ENCODE data around the gene ABTB2. TPM values are rescaled to one million over a fixed set of nuclear protein-coding genes. Genes with fewer than 3 reads are reported as not detected.

ABTB2 gene
- total RNA-seq, 2 donors from 2014 or later = 0.45 to 2.5 TPM

DNA sequence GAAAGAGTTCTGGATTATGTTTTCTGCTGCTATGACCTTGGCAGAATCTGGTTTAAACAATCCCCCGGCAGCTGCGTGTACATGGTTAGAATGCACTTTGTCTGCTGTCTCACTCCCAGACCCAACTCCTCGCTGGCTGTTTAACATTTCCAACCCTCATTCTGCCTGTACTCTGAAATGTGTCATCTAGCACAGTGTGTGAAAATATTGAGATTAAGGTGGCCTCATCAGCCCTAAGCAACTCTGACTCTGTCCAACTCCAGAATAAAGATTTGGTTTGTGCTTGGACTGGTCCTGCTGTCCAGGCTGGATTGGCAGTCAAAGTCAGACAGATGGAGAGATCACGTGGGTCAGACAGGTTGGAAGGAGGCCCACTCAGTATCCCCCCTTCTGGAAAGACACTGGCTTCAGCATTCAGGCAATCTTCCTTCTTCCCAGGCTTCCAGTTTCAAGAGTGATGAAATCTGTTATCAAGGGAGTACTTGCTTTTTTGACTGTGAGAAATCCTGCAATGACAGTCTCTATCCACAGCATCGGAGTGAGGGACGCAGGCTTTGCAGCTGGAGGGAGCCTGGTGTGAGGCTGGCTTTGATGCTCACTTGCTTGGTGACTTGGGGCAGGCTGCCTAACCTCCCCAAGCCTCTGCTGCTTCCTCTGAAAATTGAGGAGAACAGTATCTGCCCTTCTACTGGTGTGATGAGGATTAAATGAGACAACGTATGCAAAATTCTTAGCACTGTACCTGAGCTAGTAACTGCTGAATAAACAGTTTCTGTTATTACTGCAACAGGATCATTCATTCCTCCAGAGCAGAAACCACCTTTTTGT is 29.8 kb downstream of the ABTB2 start:
- H3K4me1 Mint-ChIP-seq = no peaks in the 10 kb centered on the region
- no peak for ATAC-seq (replicated peaks)
- no peaks in the 10 kb centered on the region for H3K9me3 Mint-ChIP-seq
- no peaks in the 10 kb centered on the region for H3K36me3 Mint-ChIP-seq (ENCODE audit: low read depth)
- no peak overlapping the region for H3K27ac Mint-ChIP-seq
- no peak overlapping the region for H3K4me3 Mint-ChIP-seq
- peaks cover 31% of the 10 kb centered on the region for H3K27me3 Mint-ChIP-seq

- ATAC-seq (replicated peaks) = no peak
- Mint-ChIP-seq H3K27ac (no peak overlapping the region), H3K36me3 (ENCODE audit: low read depth) (no peaks in the 10 kb centered on the region), H3K4me3 (no peak overlapping the region), H3K9me3 (no peaks in the 10 kb centered on the region), H3K27me3 (peaks cover 13% of the 10 kb centered on the region), H3K4me1 (no peaks in the 10 kb centered on the region)
Measured at GRCh38 chr11:34324466-34324865, 33.3 kb downstream of the ABTB2 start.

DNA sequence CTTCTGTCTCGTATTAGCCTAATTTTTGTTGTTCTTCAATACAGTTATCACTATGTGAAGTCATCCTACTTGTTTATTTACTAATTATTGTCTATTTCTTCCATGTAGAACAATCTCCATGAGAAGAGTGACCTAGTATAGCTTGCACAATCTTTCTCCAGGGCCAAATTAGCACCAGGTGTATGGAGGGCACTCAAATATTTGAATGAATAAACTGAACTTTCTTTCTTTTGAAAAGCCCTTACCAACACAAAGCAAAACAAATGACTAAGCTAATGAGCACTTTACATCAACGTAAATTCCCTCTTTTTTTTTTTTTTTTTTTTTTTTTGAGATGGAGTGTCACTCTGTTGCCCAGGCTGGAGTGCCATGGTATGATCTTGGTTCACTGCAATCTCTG is 34.2 kb downstream of the ABTB2 start:
- no peaks in the 10 kb centered on the region for H3K9me3 Mint-ChIP-seq
- H3K27ac Mint-ChIP-seq = no peak overlapping the region
- peaks cover 8% of the 10 kb centered on the region for H3K27me3 Mint-ChIP-seq
- H3K36me3 Mint-ChIP-seq (ENCODE audit: low read depth) = no peaks in the 10 kb centered on the region
- H3K4me3 Mint-ChIP-seq = no peak overlapping the region
- no peaks in the 10 kb centered on the region for H3K4me1 Mint-ChIP-seq
- ATAC-seq (replicated peaks) = no peak

DNA sequence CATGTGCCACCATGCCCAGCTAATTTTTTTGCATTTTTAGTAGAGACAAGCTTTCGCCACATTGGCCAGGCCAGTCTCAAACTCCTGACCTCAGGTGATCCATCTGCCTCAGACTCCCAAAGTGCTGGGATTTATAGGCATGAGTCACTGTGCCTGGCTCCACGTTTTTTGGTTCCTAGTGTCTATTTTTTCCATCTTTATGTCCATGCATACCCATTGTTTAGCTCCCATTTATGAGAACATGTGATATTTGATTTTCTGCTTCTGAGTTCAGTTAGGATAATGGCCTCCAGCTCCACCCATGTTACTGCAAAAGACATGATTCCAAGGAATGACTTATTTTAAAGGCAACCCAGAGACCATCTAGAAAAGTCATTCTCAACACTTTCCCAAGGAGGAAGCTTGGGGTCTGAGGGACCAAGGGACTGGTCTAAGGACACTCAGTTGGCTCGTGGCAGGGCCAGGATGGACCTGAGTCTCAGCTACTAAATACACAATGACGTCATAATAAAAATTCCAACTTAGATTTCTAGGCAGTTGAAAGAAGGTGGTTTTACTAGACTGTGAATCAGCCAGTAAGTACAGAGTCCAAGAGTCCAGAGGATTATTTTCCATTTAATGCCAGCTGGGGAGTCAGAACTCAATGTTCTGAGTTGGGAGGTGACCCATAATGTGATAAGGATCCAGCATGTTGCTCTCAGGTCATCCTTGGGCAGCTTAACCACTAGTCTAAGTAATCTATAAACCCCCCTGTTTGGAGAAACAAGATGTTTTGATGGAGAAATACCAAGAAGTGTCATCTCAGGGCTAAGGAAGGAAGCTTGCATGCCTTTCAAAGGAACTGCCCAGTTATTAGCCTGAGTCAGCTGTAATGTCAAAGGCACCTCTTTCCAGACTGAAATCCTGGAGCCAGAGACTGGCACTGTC is 39.4 kb downstream of the ABTB2 start:
- Mint-ChIP-seq H3K4me3 (no peak overlapping the region), H3K36me3 (ENCODE audit: low read depth) (no peaks in the 10 kb centered on the region), H3K9me3 (no peaks in the 10 kb centered on the region), H3K27ac (no peak overlapping the region), H3K4me1 (no peaks in the 10 kb centered on the region), H3K27me3 (peaks cover 4% of the 10 kb centered on the region)
- ATAC-seq (replicated peaks) = no peak

- Mint-ChIP-seq H3K4me3 (no peak overlapping the region), H3K27me3 (peaks cover 4% of the 10 kb centered on the region), H3K27ac (no peak overlapping the region), H3K9me3 (no peaks in the 10 kb centered on the region), H3K36me3 (ENCODE audit: low read depth) (no peaks in the 10 kb centered on the region), H3K4me1 (no peaks in the 10 kb centered on the region)
- no peak for ATAC-seq (replicated peaks)
Measured at GRCh38 chr11:34317666-34318065, 40.1 kb downstream of the ABTB2 start.

- Mint-ChIP-seq H3K27me3 (peaks cover 4% of the 10 kb centered on the region), H3K4me3 (no peak overlapping the region), H3K36me3 (ENCODE audit: low read depth) (no peaks in the 10 kb centered on the region), H3K27ac (no peak overlapping the region), H3K9me3 (no peaks in the 10 kb centered on the region), H3K4me1 (no peaks in the 10 kb centered on the region)
- ATAC-seq (replicated peaks) = no peak
Measured at GRCh38 chr11:34317036-34317360, 40.8 kb downstream of the ABTB2 start.

GRCh38 chr11:34316347-34317035 is 41.3 kb downstream of the ABTB2 start:
- peaks cover 4% of the 10 kb centered on the region for H3K27me3 Mint-ChIP-seq
- H3K4me1 Mint-ChIP-seq = no peaks in the 10 kb centered on the region
- ATAC-seq (replicated peaks) = no peak
- H3K27ac Mint-ChIP-seq = no peak overlapping the region
- no peaks in the 10 kb centered on the region for H3K36me3 Mint-ChIP-seq (ENCODE audit: low read depth)
- H3K9me3 Mint-ChIP-seq = no peaks in the 10 kb centered on the region
- no peak overlapping the region for H3K4me3 Mint-ChIP-seq

DNA sequence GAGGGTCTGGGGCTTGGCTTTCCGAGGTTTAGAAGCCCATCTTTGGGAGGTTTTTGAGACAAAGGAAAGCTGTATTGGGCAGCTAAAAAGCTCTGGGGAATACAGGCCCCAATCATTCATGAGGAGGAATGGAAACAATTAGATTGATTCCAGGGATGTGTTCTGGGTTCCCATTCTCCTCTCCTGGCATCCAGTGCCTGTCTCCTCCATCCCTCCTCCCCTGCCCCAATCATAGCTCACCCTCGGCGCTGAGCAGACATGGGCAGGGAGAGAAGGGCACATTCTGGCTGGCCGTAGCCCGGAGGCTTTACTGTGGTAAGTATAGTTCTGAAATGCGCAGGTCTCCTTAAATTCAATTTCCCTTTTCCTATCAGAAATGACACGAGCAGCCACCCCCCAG is 42.4 kb downstream of the ABTB2 start:
- Mint-ChIP-seq H3K4me1 (no peaks in the 10 kb centered on the region), H3K36me3 (ENCODE audit: low read depth) (no peaks in the 10 kb centered on the region), H3K4me3 (no peak overlapping the region), H3K27ac (no peak overlapping the region), H3K27me3 (peaks cover 7% of the 10 kb centered on the region), H3K9me3 (no peaks in the 10 kb centered on the region)
- ATAC-seq (replicated peaks) = no peak

GRCh38 chr11:34314936-34315335 is 42.9 kb downstream of the ABTB2 start:
- Mint-ChIP-seq H3K4me3 (no peak overlapping the region), H3K4me1 (no peaks in the 10 kb centered on the region), H3K9me3 (no peaks in the 10 kb centered on the region), H3K36me3 (ENCODE audit: low read depth) (no peaks in the 10 kb centered on the region), H3K27me3 (peaks cover 12% of the 10 kb centered on the region), H3K27ac (no peak overlapping the region)
- ATAC-seq (replicated peaks) = no peak

DNA sequence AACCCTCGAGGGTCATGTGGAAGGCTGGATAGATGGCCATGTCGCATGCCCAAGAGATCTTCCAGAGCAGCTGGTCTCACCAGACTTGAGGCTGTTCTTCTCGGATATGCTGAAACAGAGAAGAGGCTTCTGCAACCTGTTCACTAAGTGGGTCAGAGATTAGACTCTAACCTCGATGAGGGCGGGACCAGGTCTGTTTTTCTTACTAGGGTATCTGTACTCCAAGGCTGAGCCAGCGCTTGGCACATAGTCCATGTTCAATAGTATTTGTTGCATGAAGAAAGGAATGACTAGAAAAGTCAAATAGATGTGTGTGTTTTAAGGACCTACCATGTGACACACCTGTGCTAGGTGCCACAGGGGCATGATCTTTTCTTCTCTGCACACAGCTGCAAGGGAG is 43.6 kb downstream of the ABTB2 start:
- peaks cover 12% of the 10 kb centered on the region for H3K27me3 Mint-ChIP-seq
- H3K4me3 Mint-ChIP-seq = no peak overlapping the region
- ATAC-seq (replicated peaks) = no peak
- no peaks in the 10 kb centered on the region for H3K36me3 Mint-ChIP-seq (ENCODE audit: low read depth)
- no peaks in the 10 kb centered on the region for H3K4me1 Mint-ChIP-seq
- H3K27ac Mint-ChIP-seq = no peak overlapping the region
- H3K9me3 Mint-ChIP-seq = no peaks in the 10 kb centered on the region

DNA sequence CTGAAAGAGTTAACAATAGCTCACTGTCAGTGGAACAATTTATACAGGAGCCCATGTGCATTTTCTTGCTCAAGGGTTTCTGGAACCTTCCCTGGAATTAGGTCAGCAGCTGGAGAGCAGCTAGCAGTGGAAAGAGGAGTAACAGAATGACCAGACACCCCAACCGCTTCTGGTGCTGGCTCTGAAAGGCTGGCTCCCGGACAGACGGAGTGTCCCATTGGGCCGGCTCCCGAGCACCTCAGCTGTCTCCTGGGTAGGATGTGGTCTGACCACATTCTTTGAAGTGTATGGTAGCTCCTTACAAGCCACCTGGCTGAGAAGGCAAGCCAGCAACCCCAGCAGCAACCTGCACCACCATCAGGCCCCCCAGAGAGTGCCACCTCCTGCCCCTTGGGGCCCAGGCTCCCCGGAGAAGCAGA is 44.7 kb downstream of the ABTB2 start:
- Mint-ChIP-seq H3K27ac (no peak overlapping the region), H3K36me3 (ENCODE audit: low read depth) (no peaks in the 10 kb centered on the region), H3K9me3 (no peaks in the 10 kb centered on the region), H3K27me3 (peaks cover 9% of the 10 kb centered on the region), H3K4me1 (no peaks in the 10 kb centered on the region), H3K4me3 (no peak overlapping the region)
- peak; percentile 24 for ATAC-seq (replicated peaks)

DNA sequence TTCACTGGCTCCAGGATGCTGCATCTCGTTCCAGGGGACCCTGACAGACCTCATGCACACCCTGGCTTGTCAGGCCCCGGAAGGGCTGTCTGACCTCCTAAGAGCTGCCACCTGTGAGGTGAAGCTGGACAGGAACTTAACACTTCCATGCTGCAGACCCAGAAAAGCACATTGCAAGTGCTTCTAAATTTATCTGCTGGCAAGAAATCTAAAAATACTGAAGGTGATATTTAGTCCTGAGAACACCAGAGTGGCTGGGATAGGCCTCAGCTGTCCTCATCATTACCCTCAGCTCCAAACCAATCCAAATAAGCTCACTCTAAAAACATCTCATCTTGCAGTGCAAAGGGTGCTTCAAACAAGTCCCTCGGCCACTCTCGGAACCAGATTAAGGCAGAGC is 46.7 kb downstream of the ABTB2 start:
- no peak overlapping the region for H3K4me3 Mint-ChIP-seq
- H3K27ac Mint-ChIP-seq = no peak overlapping the region
- H3K36me3 Mint-ChIP-seq (ENCODE audit: low read depth) = no peaks in the 10 kb centered on the region
- peaks cover 7% of the 10 kb centered on the region for H3K27me3 Mint-ChIP-seq
- H3K4me1 Mint-ChIP-seq = no peaks in the 10 kb centered on the region
- no peak for ATAC-seq (replicated peaks)
- no peaks in the 10 kb centered on the region for H3K9me3 Mint-ChIP-seq

DNA sequence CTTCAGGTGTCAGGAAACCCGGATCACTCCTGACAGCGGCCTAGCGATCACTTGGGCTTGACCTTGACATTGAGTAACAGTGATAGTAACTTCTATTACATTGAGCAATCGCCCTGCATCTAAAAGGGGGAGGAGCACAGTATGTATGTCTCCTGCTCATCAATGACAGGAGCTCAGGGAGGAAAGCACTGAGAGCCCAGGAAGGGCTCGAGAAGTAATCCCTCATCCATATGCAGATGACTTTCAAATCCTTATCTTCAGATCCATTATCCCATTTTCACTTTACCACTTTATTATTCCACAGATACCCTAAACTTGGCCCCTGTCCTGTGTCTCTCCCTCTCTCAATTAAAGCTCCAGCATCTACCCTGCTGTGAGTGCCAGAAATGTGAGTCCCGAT is 47.8 kb downstream of the ABTB2 start:
- Mint-ChIP-seq H3K27ac (no peak overlapping the region), H3K9me3 (no peaks in the 10 kb centered on the region), H3K36me3 (ENCODE audit: low read depth) (no peaks in the 10 kb centered on the region), H3K27me3 (peaks cover 7% of the 10 kb centered on the region), H3K4me3 (no peak overlapping the region), H3K4me1 (no peaks in the 10 kb centered on the region)
- no peak for ATAC-seq (replicated peaks)

DNA sequence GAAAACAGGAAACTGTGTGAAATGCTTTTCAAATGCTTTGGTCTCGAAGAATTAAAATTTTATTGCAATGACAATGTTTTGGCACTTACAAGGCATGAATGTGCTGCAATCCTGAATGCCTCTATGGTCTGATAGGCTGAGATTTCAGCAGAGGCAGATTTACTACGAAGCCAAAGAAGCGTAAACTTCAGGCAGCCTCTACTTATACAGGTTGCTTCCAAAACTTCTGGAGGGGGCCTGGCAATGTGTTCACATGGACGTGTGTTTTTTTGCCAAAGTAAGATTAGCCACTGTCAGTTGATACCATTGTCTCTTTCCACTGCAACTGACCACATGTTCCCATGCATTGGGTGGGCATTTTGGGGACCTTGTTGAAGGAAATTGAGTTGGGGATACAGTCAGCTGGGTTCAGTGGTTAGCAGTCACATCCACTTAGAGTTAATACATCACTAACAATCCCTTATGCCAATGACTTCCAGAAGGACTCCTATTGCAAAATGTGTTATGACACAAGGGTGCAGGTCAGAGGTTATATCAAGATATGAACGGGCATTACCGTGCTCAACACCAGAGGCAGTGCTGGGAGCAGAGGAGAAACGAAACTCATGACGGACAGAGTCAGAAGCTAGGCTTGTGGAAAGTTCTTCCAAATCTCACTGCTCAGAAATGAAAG is 48.8 kb downstream of the ABTB2 start:
- H3K4me1 Mint-ChIP-seq = no peaks in the 10 kb centered on the region
- no peak overlapping the region for H3K4me3 Mint-ChIP-seq
- no peaks in the 10 kb centered on the region for H3K36me3 Mint-ChIP-seq (ENCODE audit: low read depth)
- no peaks in the 10 kb centered on the region for H3K9me3 Mint-ChIP-seq
- no peak for ATAC-seq (replicated peaks)
- H3K27me3 Mint-ChIP-seq = peaks cover 7% of the 10 kb centered on the region
- no peak overlapping the region for H3K27ac Mint-ChIP-seq
